CD14-positive monocyte (primary cell): ENCODE data around the gene BTBD9. TPM values are rescaled to one million over a fixed set of nuclear protein-coding genes. Genes with fewer than 3 reads are reported as not detected.
"Not testable (repeated sequence)": the region's sequence is repeated elsewhere in the genome, so short reads cannot be mapped to it uniquely, and the experiment has no call there.

Experiments used
- DNase-seq, 3 donors: peaks; one replicate each; pipeline ENCODE4 v3.0.0-alpha.2; 2011 to 2022
- H2AFZ ChIP-seq: 2 replicates; pipeline ENCODE4 v1.6.0; 2012; ENCODE audit warnings: mild to moderate bottlenecking, low read depth, low read length, inconsistent platforms; ENCODE audit not compliant: insufficient read depth, poor library complexity, severe bottlenecking
- H3K27ac ChIP-seq, 2 donors: 1 replicate in 1 of 2; 2 replicates in 1 of 2; pipeline ENCODE4 v1.5.1; 2012 to 2013; ENCODE audit warnings: low read length in 2 of 2, control low read depth in 1 of 2, inconsistent platforms in 1 of 2, low read depth in 1 of 2, mild to moderate bottlenecking in 1 of 2
- H3K27me3 ChIP-seq, 2 donors: one replicate each; pipeline versions ENCODE4 v1.6.0 to v1.6.1; 2011 to 2013; ENCODE audit warnings: low read length in 2 of 2; ENCODE audit not compliant: control insufficient read depth in 2 of 2, insufficient read depth in 2 of 2
- H3K36me3 ChIP-seq, 2 donors: replicated peaks in 1 of 2; 1 replicate in 1 of 2; 2 replicates in 1 of 2; pipeline versions ENCODE4 v1.5.1 to v1.6.1; 2012 to 2013; ENCODE audit warnings: low read length in 2 of 2, control low read depth in 1 of 2, inconsistent platforms in 1 of 2, mild to moderate bottlenecking in 1 of 2; ENCODE audit not compliant: insufficient read depth in 2 of 2, control insufficient read depth in 1 of 2
- H3K4me1 ChIP-seq, 2 donors: 1 replicate in 1 of 2; 2 replicates in 1 of 2; pipeline versions ENCODE4 v1.5.1 to v1.6.1; 2012 to 2013; ENCODE audit warnings: low read length in 2 of 2, control low read depth in 1 of 2, inconsistent platforms in 1 of 2, mild to moderate bottlenecking in 1 of 2, moderate library complexity in 1 of 2; ENCODE audit not compliant: insufficient read depth in 2 of 2, control insufficient read depth in 1 of 2
- H3K4me2 ChIP-seq: replicated peaks from 2 replicates; pipeline ENCODE3; 2012; ENCODE audit warnings: low read length, moderate library complexity, mild to moderate bottlenecking; ENCODE audit not compliant: poor library complexity, severe bottlenecking; ENCODE audit errors: extremely low read depth
- H3K4me3 ChIP-seq, 3 experiments: fragments of 200-600 bp in 1 of 3; sonication (generic) in 1 of 3; replicated peaks in 1 of 3; 1 replicate in 2 of 3; 2 replicates in 1 of 3; pipeline ENCODE4 v1.5.1; 2011 to 2013; ENCODE audit warnings: low read length in 3 of 3, mild to moderate bottlenecking in 3 of 3, control low read depth in 2 of 3, low read depth in 2 of 3, inconsistent platforms in 1 of 3, moderate library complexity in 1 of 3
- H3K79me2 ChIP-seq: 2 replicates; pipeline ENCODE4 v1.6.0; 2012; ENCODE audit warnings: mild to moderate bottlenecking, control low read depth, inconsistent platforms, low read length, moderate library complexity; ENCODE audit not compliant: insufficient read depth
- H3K9ac ChIP-seq: 2 replicates; pipeline ENCODE4 v1.6.0; 2017; ENCODE audit warnings: low read length, mild to moderate bottlenecking; ENCODE audit not compliant: insufficient read depth, poor library complexity, severe bottlenecking
- H3K9me3 ChIP-seq, 2 donors: replicated peaks in 1 of 2; 1 replicate in 1 of 2; 2 replicates in 1 of 2; pipeline versions ENCODE4 v1.5.1 to v1.6.1; 2012 to 2013; ENCODE audit warnings: low read length in 2 of 2, control low read depth in 1 of 2; ENCODE audit not compliant: control insufficient read depth in 1 of 2, insufficient read depth in 1 of 2
- H4K20me1 ChIP-seq: 2 replicates; pipeline ENCODE4 v1.6.0; 2012; ENCODE audit warnings: mild to moderate bottlenecking, low read length, control low read depth, moderate library complexity; ENCODE audit not compliant: insufficient read depth
- H3K27ac Mint-ChIP-seq, 7 donors: one replicate each; pipeline ENCODE4 v1.8.0; 2020; ENCODE audit warnings: mild to moderate bottlenecking in 7 of 7, mixed read lengths in 7 of 7, moderate library complexity in 6 of 7, inconsistent platforms in 2 of 7
- H3K27me3 Mint-ChIP-seq, 3 donors: one replicate each; pipeline ENCODE4 v1.8.0; 2021 to 2022; ENCODE audit warnings: low read depth in 3 of 3, mild to moderate bottlenecking in 3 of 3, mixed read lengths in 3 of 3, moderate library complexity in 3 of 3, inconsistent platforms in 1 of 3
- H3K36me3 Mint-ChIP-seq, 2 donors: one replicate each; pipeline ENCODE4 v1.8.0; 2020; ENCODE audit warnings: mixed read lengths in 2 of 2, inconsistent platforms in 1 of 2, mild to moderate bottlenecking in 1 of 2
- H3K4me1 Mint-ChIP-seq: one replicate; pipeline ENCODE4 v1.8.0; 2020; ENCODE audit warnings: mild to moderate bottlenecking, mixed read lengths
- H3K4me3 Mint-ChIP-seq, 2 donors: one replicate each; pipeline ENCODE4 v1.8.0; 2020; ENCODE audit warnings: mild to moderate bottlenecking in 2 of 2, mixed read lengths in 2 of 2, moderate library complexity in 1 of 2
- H3K9me3 Mint-ChIP-seq, 7 donors: one replicate each; pipeline ENCODE4 v1.8.0; 2020 to 2022; ENCODE audit warnings: mixed read lengths in 7 of 7, mild to moderate bottlenecking in 6 of 7, moderate library complexity in 6 of 7, inconsistent platforms in 2 of 7
- WGBS: methylation state at CpG from one replicate; pipeline ENCODE4 v1.1.5; 2013; ENCODE audit warnings: missing lambda C conversion rate; ENCODE audit not compliant: insufficient coverage; 5-methylcytosine and 5-hydroxymethylcytosine counted together
- intact Hi-C, 2 donors: fragments of 100-400 bp; cut with micrococcal nuclease; formaldehyde crosslinking; loops; one replicate each; pipeline versions ENCODE4 v1.15.0 to v1.15.1; 2023
- polyA plus RNA-seq, 3 donors: library from polyadenylated mRNA; depleted of rRNA in 1 of 3; unstranded in 2 of 3; stranded (reverse) in 1 of 3; fragments of 300-500 nt in 2 of 3; fragments of >200 nt in 1 of 3; fragmentation: Illumina TruSeq in 2 of 3; gene quantifications; 1 replicate in 2 of 3; 2 replicates in 1 of 3; pipeline ENCODE4 v1.2.3, GENCODE V29; 2012 to 2021
- TF ChIP-seq, protein P1 (sequence below): fragments of 200-600 bp; IDR thresholded peaks from one replicate; pipeline ENCODE4 v1.8.0; 2022; ENCODE audit warnings: antibody characterized with exemption, mild to moderate bottlenecking

The BTBD9 gene
- polyA plus RNA-seq, 3 donors, result 5.2 to 7.5 (median 6.2) TPM

- TF ChIP-seq, protein P1, sequence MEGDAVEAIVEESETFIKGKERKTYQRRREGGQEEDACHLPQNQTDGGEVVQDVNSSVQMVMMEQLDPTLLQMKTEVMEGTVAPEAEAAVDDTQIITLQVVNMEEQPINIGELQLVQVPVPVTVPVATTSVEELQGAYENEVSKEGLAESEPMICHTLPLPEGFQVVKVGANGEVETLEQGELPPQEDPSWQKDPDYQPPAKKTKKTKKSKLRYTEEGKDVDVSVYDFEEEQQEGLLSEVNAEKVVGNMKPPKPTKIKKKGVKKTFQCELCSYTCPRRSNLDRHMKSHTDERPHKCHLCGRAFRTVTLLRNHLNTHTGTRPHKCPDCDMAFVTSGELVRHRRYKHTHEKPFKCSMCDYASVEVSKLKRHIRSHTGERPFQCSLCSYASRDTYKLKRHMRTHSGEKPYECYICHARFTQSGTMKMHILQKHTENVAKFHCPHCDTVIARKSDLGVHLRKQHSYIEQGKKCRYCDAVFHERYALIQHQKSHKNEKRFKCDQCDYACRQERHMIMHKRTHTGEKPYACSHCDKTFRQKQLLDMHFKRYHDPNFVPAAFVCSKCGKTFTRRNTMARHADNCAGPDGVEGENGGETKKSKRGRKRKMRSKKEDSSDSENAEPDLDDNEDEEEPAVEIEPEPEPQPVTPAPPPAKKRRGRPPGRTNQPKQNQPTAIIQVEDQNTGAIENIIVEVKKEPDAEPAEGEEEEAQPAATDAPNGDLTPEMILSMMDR, result no peak
- no peaks in the 10 kb centered on the region for H3K27me3 Mint-ChIP-seq
- H3K4me2 ChIP-seq, result no peak overlapping the region
- DNase-seq, result no peak
- H3K36me3 Mint-ChIP-seq, result peaks cover 0 to 2% of the 10 kb centered on the region in 2 donors
- H3K9ac ChIP-seq, result no peak overlapping the region
- H3K4me3 Mint-ChIP-seq, result no peak overlapping the region
- no peak overlapping the region for H3K4me3 ChIP-seq
- no peaks in the 10 kb centered on the region for H4K20me1 ChIP-seq
- no peak overlapping the region for H2AFZ ChIP-seq
- H3K9me3 Mint-ChIP-seq, result no peaks in the 10 kb centered on the region
- no peaks in the 10 kb centered on the region for H3K36me3 ChIP-seq
- peaks cover 5% of the 10 kb centered on the region for H3K4me1 Mint-ChIP-seq
- no peaks in the 10 kb centered on the region for H3K4me1 ChIP-seq
- H3K27ac Mint-ChIP-seq, result no peak overlapping the region
- H3K27ac ChIP-seq, result no peak overlapping the region
- H3K9me3 ChIP-seq, result no peaks in the 10 kb centered on the region
- intact Hi-C loops, result no loop called here
- no CpG with 5 or more reads among the region's 2 CpGs for WGBS
- no peaks in the 10 kb centered on the region for H3K79me2 ChIP-seq
- no peaks in the 10 kb centered on the region for H3K27me3 ChIP-seq
Measured at GRCh38 chr6:38349221-38349620, 290.5 kb downstream of the BTBD9 start.

DNA sequence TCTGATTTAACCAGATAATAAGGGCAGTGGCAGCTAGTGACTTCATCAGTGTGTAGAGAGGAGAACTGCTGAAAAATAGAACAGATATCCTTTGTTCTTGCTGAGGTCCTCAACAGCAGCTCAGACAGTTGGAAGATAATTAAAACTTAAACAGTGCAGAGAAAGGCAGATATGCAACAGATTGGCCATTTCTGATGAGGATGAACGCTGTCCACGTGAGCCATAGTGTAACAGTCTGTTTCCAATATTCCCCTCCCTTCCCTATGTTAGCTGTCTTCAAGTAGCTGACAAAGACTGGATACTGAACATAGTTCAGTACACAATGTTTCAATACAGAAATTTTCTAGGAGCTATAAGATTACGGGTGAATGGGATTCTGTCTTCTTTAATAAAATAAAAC lies 291.4 kb downstream of the BTBD9 start:
- H3K4me2 ChIP-seq, result no peak overlapping the region
- H3K27ac ChIP-seq, result no peak overlapping the region
- intact Hi-C loops, result no loop called here
- Mint-ChIP-seq H3K27ac (no peak overlapping the region), H3K9me3 (no peaks in the 10 kb centered on the region), H3K27me3 (no peaks in the 10 kb centered on the region), H3K4me3 (no peak overlapping the region), H3K36me3 (peaks cover 0 to 6% of the 10 kb centered on the region in 2 donors), H3K4me1 (no peaks in the 10 kb centered on the region)
- WGBS, result no CpG with 5 or more reads among the region's 3 CpGs
- no peaks in the 10 kb centered on the region for H3K9me3 ChIP-seq
- no peaks in the 10 kb centered on the region for H3K4me1 ChIP-seq
- H3K27me3 ChIP-seq, result no peaks in the 10 kb centered on the region
- H2AFZ ChIP-seq, result no peak overlapping the region
- no peak for DNase-seq
- TF ChIP-seq, protein P1, result no peak
- H3K79me2 ChIP-seq, result no peaks in the 10 kb centered on the region
- no peaks in the 10 kb centered on the region for H3K36me3 ChIP-seq
- no peak overlapping the region for H3K9ac ChIP-seq
- no peak overlapping the region for H3K4me3 ChIP-seq
- H4K20me1 ChIP-seq, result no peaks in the 10 kb centered on the region

DNA sequence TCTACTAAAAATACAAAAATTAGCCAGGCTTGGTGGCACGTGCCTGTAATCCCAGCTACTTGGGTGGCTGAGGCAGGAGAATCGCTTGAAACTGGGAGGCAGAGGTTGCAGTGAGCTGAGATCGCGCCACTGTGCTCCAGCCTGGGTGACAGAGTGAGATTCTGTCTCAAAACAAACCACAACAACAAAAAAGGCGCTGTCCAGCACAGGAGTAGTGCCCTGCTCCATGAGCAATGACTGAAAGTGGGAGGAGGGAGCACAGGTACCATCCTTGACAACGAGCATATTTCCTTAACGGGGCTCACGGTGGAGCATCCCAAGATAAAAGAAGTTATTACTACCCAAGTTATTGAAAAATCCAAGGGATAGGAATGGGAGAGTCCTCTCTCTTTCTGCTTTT lies 291.9 kb downstream of the BTBD9 start:
- not testable (repeated sequence) for H3K4me2 ChIP-seq

More for the DNA sequence above, 291.9 kb downstream of the BTBD9 start:
- H2AFZ ChIP-seq, intact Hi-C loops, H3K36me3 ChIP-seq, H3K27ac ChIP-seq, H3K9ac ChIP-seq, H3K36me3 Mint-ChIP-seq, H3K4me1 Mint-ChIP-seq, DNase-seq, H3K79me2 ChIP-seq, H4K20me1 ChIP-seq, H3K27ac Mint-ChIP-seq, H3K4me3 Mint-ChIP-seq, H3K4me3 ChIP-seq, H3K9me3 Mint-ChIP-seq, H3K4me1 ChIP-seq, H3K27me3 Mint-ChIP-seq, H3K9me3 ChIP-seq, H3K27me3 ChIP-seq: not testable (repeated sequence)
- WGBS, result no CpG with 5 or more reads among the region's 8 CpGs
